ENCODE results near the gene NOTCH1. TPM values are rescaled to one million over a fixed set of nuclear protein-coding genes. Genes with fewer than 3 reads are reported as not detected.

The NOTCH1 gene
- total RNA-seq, 2 donors from 2014 or later = 29.6 to 65.3 TPM

GRCh38 chr9:136476369-136477150 lies 69.3 kb downstream of the NOTCH1 start:
- Histone ChIP-seq H3K27ac (no peak overlapping the region), H3K9me3 (no peaks in the 10 kb centered on the region), H3K27me3 (no peaks in the 10 kb centered on the region), H3K36me3 (replicated peaks in 1 of 2; ENCODE audit: insufficient read depth in 1 of 2, low read depth in 2 of 2) (peaks cover 11 to 18% of the 10 kb centered on the region in 2 donors), H3K4me1 (peaks cover 32% of the 10 kb centered on the region), H3K4me3 (no peak overlapping the region)
- DNase-seq (no peak), ATAC-seq (no peak)
- WGBS, 2 donors = 88% methylated on average over 19 to 24 of the region's 25 CpGs
- TF ChIP-seq POLR2A (IDR thresholded peaks at IDR 0.05) = no peak
- intact Hi-C loops (cut with DNase I) = no loop called here

- H3K4me3 ChIP-seq = no peak overlapping the region
- no peak for ATAC-seq
- peaks cover 18% of the 10 kb centered on the region for H3K4me1 ChIP-seq
- TF ChIP-seq POLR2A (IDR thresholded peaks at IDR 0.05) (no peak), CTCF (IDR thresholded peaks at IDR 0.05) (no peak)
- H3K36me3 ChIP-seq (replicated peaks in 1 of 2; ENCODE audit: insufficient read depth in 1 of 2, low read depth in 2 of 2) = peaks cover 11 to 20% of the 10 kb centered on the region in 2 donors
- no peaks in the 10 kb centered on the region for H3K27me3 ChIP-seq
- no peaks in the 10 kb centered on the region for H3K9me3 ChIP-seq
- H3K27ac ChIP-seq = no peak overlapping the region
- WGBS, 2 donors = 91% methylated on average over 28 to 34 of the region's 34 CpGs
- intact Hi-C loops (cut with DNase I) = no loop called here
- no peak for DNase-seq
These were observed 70.6 kb downstream of the NOTCH1 start for GRCh38 chr9:136474974-136475865.

GRCh38 chr9:136474021-136474640 lies 71.7 kb downstream of the NOTCH1 start:
- intact Hi-C loops (cut with DNase I) = no loop called here
- no peak overlapping the region for H3K27ac ChIP-seq
- H3K36me3 ChIP-seq (replicated peaks in 1 of 2; ENCODE audit: insufficient read depth in 1 of 2, low read depth in 2 of 2) = peaks cover 11 to 20% of the 10 kb centered on the region in 2 donors
- no peak for ATAC-seq
- H3K4me1 ChIP-seq = peaks cover 8% of the 10 kb centered on the region
- H3K4me3 ChIP-seq = no peak overlapping the region
- H3K9me3 ChIP-seq = no peaks in the 10 kb centered on the region
- TF ChIP-seq POLR2A (IDR thresholded peaks at IDR 0.05) (no peak), CTCF (IDR thresholded peaks at IDR 0.05) (no peak)
- H3K27me3 ChIP-seq = no peaks in the 10 kb centered on the region
- DNase-seq = no peak
- WGBS, 2 donors = 89 to 98% methylated on average over 7 to 26 of the region's 27 CpGs

GRCh38 chr9:136473354-136473721 lies 72.5 kb downstream of the NOTCH1 start:
- ATAC-seq (no peak), DNase-seq (no peak)
- no peaks in the 10 kb centered on the region for H3K27me3 ChIP-seq
- H3K36me3 ChIP-seq (replicated peaks in 1 of 2; ENCODE audit: insufficient read depth in 1 of 2, low read depth in 2 of 2) = peaks cover 11 to 20% of the 10 kb centered on the region in 2 donors
- H3K4me3 ChIP-seq = no peak overlapping the region
- no peaks in the 10 kb centered on the region for H3K9me3 ChIP-seq
- peaks cover under 1% of the 10 kb centered on the region for H3K4me1 ChIP-seq
- TF ChIP-seq POLR2A (IDR thresholded peaks at IDR 0.05) = no peak
- no peak for TF ChIP-seq CTCF (IDR thresholded peaks at IDR 0.05)
- WGBS, 2 donors = 82 to 87% methylated on average over 14 of the region's 14 CpGs
- H3K27ac ChIP-seq = no peak overlapping the region
- intact Hi-C loops (cut with DNase I) = no loop called here

Measured in body of pancreas (tissue), 4 donors.